Eye (tissue), 1 donor: Measurements from ENCODE around the gene PPID.
A peak's percentile ranks its signal among the peaks of the same experiment; 100 is the strongest.
"Not testable (repeated sequence)": the region's sequence is repeated elsewhere in the genome, so short reads cannot be mapped to it uniquely, and the experiment has no call there.

Experiments used
- DNase-seq: peaks from one replicate; pipeline ENCODE4 v3.0.0-alpha.2; 2015

The PPID gene

DNA sequence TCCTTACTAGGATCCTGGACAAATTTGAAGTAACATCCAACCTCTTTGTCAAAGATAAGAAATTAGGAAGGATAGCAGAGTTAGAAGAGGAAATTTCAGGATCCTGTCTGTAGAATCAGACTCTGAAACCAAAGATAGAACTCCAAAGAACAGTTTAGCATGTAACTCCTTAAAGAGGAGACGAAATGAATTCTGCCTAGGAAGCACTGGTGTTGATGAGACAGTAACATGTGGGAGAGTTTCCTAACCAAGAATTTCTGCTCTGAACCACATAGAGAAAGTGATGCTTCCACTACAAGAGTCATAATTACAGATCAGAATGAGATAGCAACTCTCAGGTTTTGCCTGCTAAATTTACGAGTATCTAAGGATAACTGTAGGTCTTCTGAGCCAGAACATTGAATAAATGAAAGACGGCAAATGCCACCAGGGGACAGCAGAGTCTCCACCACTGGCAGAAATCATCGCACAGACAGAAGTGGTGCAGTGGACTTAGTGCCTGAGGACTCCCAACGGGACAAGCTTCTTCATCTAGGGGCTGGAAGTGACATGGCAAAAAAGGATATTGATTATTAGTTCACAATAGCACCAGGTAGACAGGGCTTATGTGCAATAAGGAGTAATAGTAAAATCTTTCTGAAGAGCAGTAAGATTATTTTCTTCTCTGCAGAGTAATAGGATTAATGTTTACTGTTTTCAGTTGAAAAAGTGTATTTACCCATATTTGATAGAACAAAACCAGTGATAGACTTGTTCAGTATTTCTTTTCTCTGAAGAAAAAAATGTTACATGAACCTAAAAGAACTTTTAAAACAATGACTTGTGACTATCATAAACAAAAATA lies 6.7 kb upstream of the PPID start:
- peak; percentile 71 for DNase-seq

DNA sequence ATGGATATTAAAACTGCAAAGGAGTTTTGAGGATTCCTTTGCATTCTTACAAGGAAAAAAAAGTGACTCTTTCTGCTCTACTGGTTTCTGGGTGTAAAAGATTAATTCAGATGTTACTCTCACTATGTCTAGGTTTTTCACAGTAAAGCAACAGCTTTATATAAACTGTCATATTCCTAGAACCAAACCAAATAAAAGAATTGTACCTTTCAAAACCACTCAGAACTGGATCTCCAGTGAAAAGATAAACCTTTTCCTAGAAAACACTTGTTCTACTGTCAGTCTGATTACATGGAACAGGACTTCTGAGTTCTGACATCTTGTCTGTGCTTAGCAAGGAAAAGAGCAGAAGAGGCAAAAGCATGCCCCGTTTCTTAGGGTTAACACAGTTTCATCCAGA lies 5.0 kb upstream of the PPID start:
- DNase-seq = no peak

DNA sequence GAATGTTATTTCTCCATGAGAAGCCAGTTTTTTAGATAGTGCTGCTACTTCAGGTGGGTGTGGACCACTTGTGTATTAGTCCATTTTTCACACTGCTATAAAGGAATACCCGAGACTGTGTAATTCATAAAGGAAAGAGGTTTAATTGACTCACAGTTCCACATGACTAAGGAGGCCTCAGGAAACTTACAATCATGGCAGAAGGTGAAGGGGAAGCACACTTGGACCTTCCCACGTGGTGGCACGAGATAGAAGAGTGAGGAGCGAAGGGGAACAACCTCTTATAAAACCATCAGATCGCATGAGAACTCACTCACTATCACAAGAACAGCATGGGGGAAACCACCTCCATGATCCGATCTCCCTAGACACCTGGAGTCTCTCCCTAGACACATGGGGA lies 3.4 kb upstream of the PPID start:
- DNase-seq = no peak

- no peak for DNase-seq
These were observed 1.4 kb upstream of the PPID start for GRCh38 chr4:158724637-158725036.

DNA sequence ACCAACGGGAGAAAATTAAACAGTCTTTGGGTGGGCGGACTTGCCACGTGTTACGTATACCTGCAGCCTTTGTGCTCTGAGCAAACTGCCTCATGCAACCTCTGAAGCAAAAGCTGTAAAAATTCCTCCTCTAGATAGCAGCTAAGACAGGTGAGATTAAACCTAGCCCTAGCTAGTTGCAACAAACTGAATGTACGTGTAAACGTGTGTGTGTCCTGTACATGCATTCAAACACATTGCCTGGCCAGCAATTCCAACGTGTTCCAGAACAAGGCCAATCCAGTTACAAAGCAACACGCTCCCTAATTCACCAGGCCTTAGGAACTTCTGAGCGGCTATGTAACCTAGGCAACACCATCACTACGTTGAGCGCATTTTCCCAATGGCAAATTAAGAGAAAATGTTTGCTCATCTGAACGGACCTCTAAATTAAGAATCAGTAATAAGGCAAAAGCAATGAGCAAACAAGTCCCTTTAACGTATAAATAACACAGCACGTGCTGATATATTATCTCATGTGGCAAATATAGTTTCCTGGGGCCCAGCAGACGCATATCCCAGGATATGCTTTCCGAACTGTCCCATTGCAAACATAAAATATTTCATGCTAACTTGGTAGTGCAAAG lies 792 bp downstream of the PPID start:
- DNase-seq = peak; percentile 75

GRCh38 chr4:158721680-158722079 lies 1.5 kb downstream of the PPID start:
- no peak for DNase-seq

DNA sequence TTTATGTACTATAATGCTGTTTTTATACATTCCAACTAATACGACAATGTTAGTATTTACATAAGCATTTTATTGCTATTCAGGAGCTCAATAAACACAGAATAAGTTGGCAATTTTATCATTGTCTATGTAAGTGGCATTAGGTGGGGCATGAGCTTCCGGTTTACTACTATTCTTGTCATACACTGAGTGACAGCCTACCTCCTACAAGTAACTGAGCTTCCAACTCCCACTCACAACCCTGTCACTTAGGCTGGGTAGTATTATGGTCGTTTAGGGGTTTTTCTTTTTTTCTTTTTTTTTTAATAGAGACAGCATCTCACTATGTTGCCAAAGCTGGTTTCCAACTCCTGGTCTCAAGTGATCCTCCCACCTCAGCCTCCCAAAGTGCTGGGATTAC lies 7.4 kb downstream of the PPID start:
- DNase-seq = no peak

DNA sequence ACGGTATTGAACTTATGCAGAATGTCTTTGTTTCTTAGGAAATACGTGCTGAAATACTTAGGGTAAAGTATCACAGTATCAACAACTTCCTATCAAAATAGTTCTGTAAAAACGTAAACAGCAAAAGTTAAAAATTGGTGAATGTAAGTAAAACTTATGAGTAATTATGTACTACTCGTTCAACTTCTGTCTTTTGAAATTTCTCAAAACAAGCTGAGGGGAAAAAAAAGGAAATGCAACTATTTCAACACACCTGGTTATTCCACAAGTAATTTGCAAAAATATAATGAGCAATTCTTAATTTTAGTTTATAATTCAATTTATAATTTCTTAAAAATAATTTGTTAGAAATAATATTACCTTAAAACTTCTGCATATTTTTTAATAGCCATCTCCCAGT lies 8.3 kb downstream of the PPID start:
- no peak for DNase-seq

DNA sequence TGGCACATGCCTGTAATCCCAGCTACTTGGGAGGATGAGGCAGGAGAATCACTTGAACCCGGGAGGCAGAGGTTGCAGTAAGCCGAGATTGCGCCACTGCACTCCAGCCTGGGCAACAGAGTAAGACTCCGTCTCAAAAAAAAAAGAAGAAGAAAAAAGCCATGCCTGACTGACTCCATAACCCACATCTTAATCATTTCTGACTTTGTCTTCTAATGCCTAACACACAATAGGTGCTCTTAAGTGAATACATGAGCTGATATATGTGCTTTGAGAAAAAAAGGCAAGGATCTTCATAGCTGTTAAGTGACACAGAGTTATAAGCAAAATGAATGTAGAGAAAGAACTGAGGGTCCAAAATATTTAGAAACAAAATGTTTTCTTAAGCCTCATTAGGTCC lies 10.6 kb downstream of the PPID start:
- not testable (repeated sequence) for DNase-seq

- DNase-seq = peak; percentile 4
These were observed 12.4 kb downstream of the PPID start for GRCh38 chr4:158710814-158711213.

GRCh38 chr4:158704274-158704673 lies 18.9 kb downstream of the PPID start:
- no peak for DNase-seq

- DNase-seq = no peak
These were observed 34.4 kb downstream of the PPID start for GRCh38 chr4:158688813-158689212.

GRCh38 chr4:158682066-158682465 lies 41.1 kb downstream of the PPID start:
- no peak for DNase-seq

DNA sequence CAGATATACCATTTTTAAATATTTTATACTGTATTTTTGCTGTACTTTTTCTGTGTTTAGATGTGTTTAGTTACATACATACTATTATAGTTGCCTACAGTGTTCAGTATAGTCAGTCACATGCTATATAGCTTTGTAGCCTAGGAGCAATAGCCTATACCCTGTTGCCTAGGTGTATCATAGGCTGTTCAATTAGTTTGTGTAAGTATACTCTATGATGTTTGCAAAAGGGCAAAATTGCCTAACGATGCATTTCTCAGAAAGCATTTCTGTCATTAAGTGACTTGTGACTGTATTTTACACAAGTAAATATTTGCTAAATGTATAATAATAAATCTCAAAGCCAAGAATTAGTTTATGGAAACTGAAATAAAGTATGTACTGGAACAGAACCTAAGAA lies 41.6 kb downstream of the PPID start:
- DNase-seq = no peak

DNA sequence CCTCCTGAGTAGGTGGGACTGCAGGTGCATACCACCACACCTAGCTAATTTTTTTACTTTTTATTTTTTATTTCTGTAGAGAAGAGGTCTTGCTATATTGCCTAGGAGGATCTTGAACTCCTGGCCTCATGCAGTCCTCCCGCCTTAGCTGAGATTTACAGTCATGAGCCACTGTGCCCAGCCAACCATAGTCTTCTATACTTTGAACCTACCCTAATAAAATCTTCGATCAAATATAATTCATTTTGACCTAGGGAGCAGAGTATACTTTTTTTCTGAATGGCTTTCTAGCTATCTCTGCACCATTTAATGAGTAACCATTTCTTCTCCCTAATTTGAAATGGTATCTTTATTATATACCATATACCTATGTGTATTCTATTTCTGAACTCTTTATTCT lies 44.4 kb downstream of the PPID start:
- DNase-seq = no peak

GRCh38 chr4:158676076-158676475 lies 47.1 kb downstream of the PPID start:
- no peak for DNase-seq

- DNase-seq = no peak
These were observed 49.6 kb downstream of the PPID start for GRCh38 chr4:158673633-158674032.

- peak; percentile 100 for DNase-seq
These were observed 51.0 kb downstream of the PPID start, which contains the start of gene ETFDH for GRCh38 chr4:158671915-158672806. Gene ETFDH (plus strand): TSS chr4:158672296. CDS start chr4:158672457, 161 bp downstream.

DNA sequence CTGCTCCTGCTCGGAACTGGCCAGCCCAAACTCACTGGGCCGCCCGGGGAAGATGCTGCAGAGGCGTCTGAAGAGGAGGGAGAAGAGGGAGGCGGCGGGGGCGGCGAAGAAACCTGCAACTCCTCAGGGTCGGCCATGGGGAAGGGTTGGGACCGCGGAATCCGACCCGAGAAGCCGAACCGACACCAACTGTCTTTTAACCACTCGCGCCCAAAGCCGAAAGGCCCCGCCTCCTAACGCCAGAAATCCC lies 51.6 kb downstream of the PPID start, which contains the start of gene C4orf46:
TSS of gene C4orf46 (minus strand) at position 223 of the 250 bp plus-strand sequence. CDS start at position 137, 86 bp downstream.
- no peak for DNase-seq

- DNase-seq = peak; percentile 94
These were observed 52.1 kb downstream of the PPID start for GRCh38 chr4:158670975-158671664.

DNA sequence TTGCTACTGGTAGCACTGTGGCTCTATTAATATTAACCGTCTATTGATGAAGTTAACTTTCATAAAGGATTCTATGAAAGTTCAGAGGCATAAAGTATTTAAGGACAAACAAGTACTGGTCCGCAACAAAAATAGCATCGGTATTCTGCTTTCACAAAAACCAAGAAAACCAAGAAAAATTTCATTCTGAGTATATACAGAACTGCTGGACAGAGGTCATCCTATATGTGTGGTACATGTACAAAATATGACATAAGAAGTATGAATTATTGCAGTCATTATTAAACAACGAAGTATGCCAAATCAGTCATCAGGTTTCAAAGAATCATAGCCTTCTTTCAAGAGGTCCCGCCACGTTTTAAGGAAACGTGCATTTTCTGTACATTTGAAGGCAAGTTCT lies 53.9 kb downstream of the PPID start:
- no peak for DNase-seq

- peak; percentile 15 for DNase-seq
These were observed 55.5 kb downstream of the PPID start for GRCh38 chr4:158667651-158668198.

DNA sequence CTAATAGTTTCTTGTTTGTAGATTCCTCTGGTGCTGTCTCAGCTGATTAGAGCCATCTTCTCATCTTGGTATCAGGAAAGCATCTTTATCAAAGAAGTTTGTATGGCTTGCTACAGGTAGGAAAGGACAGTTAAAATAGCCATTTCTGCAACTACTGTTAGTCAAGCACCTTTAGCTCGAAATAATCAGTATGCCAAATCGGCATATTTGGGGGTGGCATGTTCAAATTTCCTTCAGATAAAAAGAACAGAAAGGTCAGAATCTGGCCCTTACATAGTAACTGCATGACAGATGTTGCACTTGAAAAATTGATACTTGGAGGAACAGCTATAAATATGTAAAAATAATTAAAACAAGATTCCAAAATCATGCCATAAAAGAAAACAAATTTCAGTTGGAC lies 56.3 kb downstream of the PPID start:
- no peak for DNase-seq
